K562 (cell line): Measurements from ENCODE around the gene DHDH. TPM values are rescaled to one million over a fixed set of nuclear protein-coding genes. Genes with fewer than 3 reads are reported as not detected.

Experiments used
- ATAC-seq: fragments of 200-7000 bp; cut with Tn5 transposase; 3 replicates; pipeline ENCODE4 v1.9.1; 2020; ENCODE audit warnings: moderate library complexity
- BruUV-seq: library from RNA; stranded (reverse); fragments of 400-500 nt; replicated peaks from 2 replicates; lab custom pipeline; 2021; lab: Mats Ljungman, UMichigan
- CTCF ChIA-PET: fragments of 300-600 bp; formaldehyde crosslinking; extraction: SDS; loops from one replicate; lab custom pipeline; 2021; ENCODE audit warnings: low intra/inter-chr PET ratio; lab: Yijun Ruan, JAX
- POLR2A ChIA-PET: fragments of 300-600, 350-650 bp; sonication (Branson Sonifier 250); formaldehyde crosslinking; extraction: SDS; loops from one replicate; lab custom pipeline; 2021; ENCODE audit warnings: antibody characterized with exemption, inconsistent platforms; lab: Yijun Ruan, JAX
- DNase-seq, 4 experiments: peaks; one replicate each; pipeline versions ENCODE4 v3.0.0 to v3.0.0-alpha.2; 2011 to 2018; ENCODE audit warnings: low spot score in 3 of 4, mixed read lengths in 3 of 4; ENCODE audit errors: extremely low read depth in 1 of 4
- FAIRE-seq: peaks from 2 replicates; lab custom pipeline; 2011; peaks lifted over from hg19 to GRCh38; lab: Jason Lieb, UNC
- H2AFZ ChIP-seq: 2 replicates; pipeline ENCODE4 v1.6.0; 2011; ENCODE audit warnings: low read depth, low read length, control low read depth, inconsistent platforms
- H3K27ac ChIP-seq: fragments of 200-600 bp; 3 replicates; pipeline ENCODE4 v1.8.0; 2011; ENCODE audit warnings: low read depth, mild to moderate bottlenecking, control low read depth, inconsistent platforms, low read length, moderate library complexity, mixed read lengths; ENCODE audit errors: extremely low read depth
- H3K27me3 ChIP-seq, 2 experiments: fragments of 300-600 bp in 1 of 2; 2 replicates in 1 of 2; 3 replicates in 1 of 2; pipeline versions ENCODE4 v1.6.0 to v1.8.0; 2011; ENCODE audit warnings: inconsistent platforms in 2 of 2, low read length in 2 of 2, mild to moderate bottlenecking in 1 of 2, mixed read lengths in 1 of 2, moderate library complexity in 1 of 2; ENCODE audit not compliant: control insufficient read depth in 2 of 2, insufficient read depth in 2 of 2
- H3K36me3 ChIP-seq: fragments of 300-600 bp; 3 replicates; pipeline ENCODE4 v1.8.0; 2011; ENCODE audit warnings: mild to moderate bottlenecking, low read length, inconsistent platforms; ENCODE audit not compliant: control insufficient read depth, insufficient read depth
- H3K4me1 ChIP-seq, 2 experiments: fragments of 200-600 bp in 1 of 2; replicated peaks in 1 of 2; 2 replicates in 1 of 2; 3 replicates in 1 of 2; pipeline versions ENCODE4 v1.5.1 to v1.8.0; 2011; ENCODE audit warnings: inconsistent platforms in 2 of 2, low read length in 2 of 2, mild to moderate bottlenecking in 1 of 2, mixed read lengths in 1 of 2, moderate library complexity in 1 of 2; ENCODE audit not compliant: control insufficient read depth in 2 of 2, insufficient read depth in 2 of 2
- H3K4me2 ChIP-seq: 2 replicates; pipeline ENCODE4 v1.6.1; 2011; ENCODE audit warnings: low read length, control low read depth, inconsistent platforms, mixed read lengths; ENCODE audit not compliant: insufficient read depth
- H3K4me3 ChIP-seq: fragments of 200-600 bp; sonication (generic), shearing (Covaris generic); 2 replicates; pipeline ENCODE4 v1.5.1; 2016; ENCODE audit warnings: control low read depth, inconsistent platforms
- H3K79me2 ChIP-seq: fragments of 200-600 bp; 3 replicates; pipeline ENCODE4 v1.8.0; 2011; ENCODE audit warnings: low read length, inconsistent platforms; ENCODE audit not compliant: control insufficient read depth, insufficient read depth
- H3K9ac ChIP-seq, 2 experiments: 2 replicates each; pipeline versions ENCODE4 v1.6.0 to v1.6.1; 2011; ENCODE audit warnings: low read depth in 2 of 2, low read length in 2 of 2, control low read depth in 1 of 2, inconsistent platforms in 1 of 2, mild to moderate bottlenecking in 1 of 2, mixed read lengths in 1 of 2; ENCODE audit not compliant: insufficient read depth in 1 of 2
- H3K9me1 ChIP-seq: one replicate; pipeline ENCODE4 v1.6.0; 2011; ENCODE audit warnings: inconsistent platforms, mild to moderate bottlenecking, low read length, moderate library complexity; ENCODE audit not compliant: control insufficient read depth, insufficient read depth
- H3K9me3 ChIP-seq: replicated peaks from 2 replicates; pipeline ENCODE4 v1.5.1; 2011; ENCODE audit warnings: low read depth, low read length, inconsistent platforms; ENCODE audit not compliant: control insufficient read depth, insufficient read depth
- H4K20me1 ChIP-seq: replicated peaks from 2 replicates; pipeline ENCODE4 v1.6.1; 2011; ENCODE audit warnings: low read length, inconsistent platforms, mixed read lengths; ENCODE audit not compliant: control insufficient read depth, insufficient read depth
- BCOR ChIP-seq: fragments of 450-650 bp; IDR thresholded peaks from 2 replicates; pipeline ENCODE4 v1.6.1; 2016
- RBM25 ChIP-seq: fragments of 200-400 bp; formaldehyde crosslinking; IDR thresholded peaks from 2 replicates; pipeline ENCODE4 v1.6.1; 2018; ENCODE audit warnings: low read length, low read depth, moderate library complexity; ENCODE audit not compliant: severe bottlenecking
- TEAD2 ChIP-seq: fragments of 450-650 bp; IDR thresholded peaks from 2 replicates; pipeline ENCODE4 v1.6.1; 2016; ENCODE audit warnings: missing genetic modification characterization, control low read depth, missing compliant biosample characterization
- ZNF121 ChIP-seq: sonication (generic); formaldehyde crosslinking; conservative IDR thresholded peaks from 2 replicates; pipeline ENCODE4 v1.8.0; 2022; ENCODE audit warnings: missing genetic modification reagents
- ZNF354B ChIP-seq: fragments of 250-450 bp; sonication (Bioruptor Pico); IDR thresholded peaks from 2 replicates; pipeline ENCODE4 v1.4.0; 2020
- ZNF512 ChIP-seq: IDR thresholded peaks from 2 replicates; pipeline ENCODE4 v1.6.1; 2016; ENCODE audit warnings: missing genetic modification characterization, missing compliant biosample characterization
- WGBS: fragments of 100-300 bp; shearing (Covaris generic); methylation state at CpG from one replicate; pipeline ENCODE4 v1.1.6; 2016; ENCODE audit warnings: low coverage, mixed read lengths; ENCODE audit not compliant: insufficient coverage; ENCODE audit errors: missing lambda C conversion rate; 5-methylcytosine and 5-hydroxymethylcytosine counted together
- in situ Hi-C: fragments of 300-500 bp; cut with MboI; formaldehyde crosslinking; loops from 4 replicates; pipeline ENCODE4 v1.15.0; 2018; ENCODE audit warnings: inconsistent platforms, mixed read lengths
- intact Hi-C: fragments of 100-400 bp; cut with micrococcal nuclease; formaldehyde crosslinking; loops from 2 replicates; pipeline ENCODE4 v1.14.2; 2022
- polyA plus RNA-seq, 8 experiments: library from polyadenylated mRNA; depleted of rRNA in 4 of 8; stranded (reverse) in 5 of 8; unstranded in 3 of 8; fragments of >200 nt; fragmentation: Nextera tagmentation in 2 of 8; fragmentation: Illumina TruSeq in 1 of 8; extraction: Ambion mirVana in 2 of 8; extraction: Trizol in 1 of 8; gene quantifications; 2 replicates each; pipeline versions ENCODE4 v1.2.1 to v1.2.3, GENCODE V29; 2011 to 2014; ENCODE audit warnings: inconsistent platforms in 1 of 8, missing spikeins in 1 of 8
- total RNA-seq, 7 experiments: library from RNA; depleted of rRNA in 6 of 7; stranded (reverse); fragments of >200 nt in 6 of 7; fragmentation: Illumina TruSeq in 2 of 7; extraction: Trizol in 2 of 7; gene quantifications; 2 replicates each; pipeline versions ENCODE4 v1.2.1 to v1.2.3, GENCODE V29; 2011 to 2021; ENCODE audit warnings: low replicate concordance in 1 of 7
- TF ChIP-seq, protein P1 (sequence below), 3 experiments: fragments of 200-800 bp in 1 of 3; sonication (Bioruptor generic) in 1 of 3; sonication (generic) in 1 of 3; formaldehyde crosslinking in 1 of 3; IDR thresholded peaks; 2 replicates each; pipeline versions ENCODE4 v1.6.1 to v1.8.0; 2016 to 2022; ENCODE audit warnings: mild to moderate bottlenecking in 2 of 3, missing compliant biosample characterization in 2 of 3, missing genetic modification characterization in 2 of 3, missing genetic modification reagents in 1 of 3

The DHDH gene
- total and polyA plus RNA-seq, 9 of the 15 experiments (the other 6 are each of a cell fraction or from before 2014, with no cell fraction given), result 0.37 to 1.9 (median 0.87) TPM

GRCh38 chr19:48958006-48958405 lies 24.5 kb downstream of the DHDH start:
- ChIA-PET POLR2A (no interaction called here), CTCF (no interaction called here)
- Histone ChIP-seq H3K4me2 (no peak overlapping the region), H3K36me3 (peaks cover 22% of the 10 kb centered on the region), H3K4me1 (peaks cover 26 to 50% of the 10 kb centered on the region in 2 experiments), H3K9me1 (no peaks in the 10 kb centered on the region), H3K4me3 (no peak overlapping the region), H2AFZ (no peak overlapping the region), H3K9ac (no peak overlapping the region), H3K79me2 (peaks cover 27% of the 10 kb centered on the region), H3K9me3 (no peaks in the 10 kb centered on the region), H3K27ac (no peak overlapping the region), H3K27me3 (no peaks in the 10 kb centered on the region), H4K20me1 (no peaks in the 10 kb centered on the region)
- intact Hi-C loops, result no loop called here
- no peak for DNase-seq
- TF ChIP-seq, protein P1, sequence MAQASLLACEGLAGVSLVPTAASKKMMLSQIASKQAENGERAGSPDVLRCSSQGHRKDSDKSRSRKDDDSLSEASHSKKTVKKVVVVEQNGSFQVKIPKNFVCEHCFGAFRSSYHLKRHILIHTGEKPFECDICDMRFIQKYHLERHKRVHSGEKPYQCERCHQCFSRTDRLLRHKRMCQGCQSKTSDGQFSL (CRISPR knock-in tag; IDR thresholded peaks at IDR 0.05), result peak; percentile 54; the same call in 1 of the 2 replicates
- TF ChIP-seq, protein P1 (tag; IDR thresholded peaks at IDR 0.05), result no peak
- TF ChIP-seq ZNF512, result no peak
- peak; percentile 57 for TF ChIP-seq BCOR
- TF ChIP-seq RBM25, result peak; percentile 58
- no peak for TF ChIP-seq TEAD2 (tag)
- no peak for TF ChIP-seq ZNF354B (CRISPR knock-in tag)
- peak; percentile 99 for TF ChIP-seq ZNF121 (CRISPR knock-in tag)
- FAIRE-seq, result no peak
- WGBS, result 95% methylated on average over 7 of the region's 8 CpGs
- ATAC-seq, result no peak
- no TSS peak for BruUV-seq
- in situ Hi-C loops, result no loop called here
